ENCODE measurements around the gene HUNK. TPM values are rescaled to one million over a fixed set of nuclear protein-coding genes. Genes with fewer than 3 reads are reported as not detected.

The HUNK gene
- total RNA-seq, 6 experiments from 2014 or later = 0.12 to 0.64 (median 0.32) TPM

DNA sequence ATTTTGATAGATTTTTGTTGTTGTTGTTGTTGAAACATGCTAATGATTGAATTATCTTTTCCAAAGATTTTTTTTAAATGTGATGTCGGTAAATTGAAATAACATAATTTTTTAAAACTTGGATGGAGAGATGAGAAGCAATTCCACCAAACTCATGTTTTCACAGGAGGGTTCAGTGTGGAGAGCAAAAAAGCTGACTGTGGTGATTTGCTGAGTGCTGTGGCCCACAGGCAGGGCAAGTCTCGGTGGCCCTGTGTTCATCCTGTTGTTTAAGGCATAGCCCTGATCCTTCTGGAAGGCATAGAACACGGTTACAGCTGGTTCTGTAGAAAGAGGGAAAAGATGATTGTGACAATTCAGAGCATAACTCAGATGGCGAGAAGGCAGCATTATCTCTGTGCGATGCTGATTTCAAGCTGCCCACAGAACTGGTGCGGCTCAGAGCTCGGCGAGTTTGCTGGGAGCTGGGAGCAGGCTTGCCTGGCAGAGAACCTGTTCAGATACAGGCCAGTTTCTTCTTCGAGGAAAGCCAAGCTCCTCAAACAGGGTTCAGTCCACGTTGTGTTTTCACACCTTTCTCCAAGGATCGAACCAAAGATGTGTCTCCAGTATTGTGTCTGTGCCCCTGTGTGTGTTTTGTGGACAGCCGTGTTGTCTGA lies 127.1 kb downstream of the HUNK start:
- intact Hi-C loops (cut with DNase I) = no loop called here
- DNase-seq (no peak), ATAC-seq (no peak)
- H3K36me3 ChIP-seq = no peaks in the 10 kb centered on the region
- WGBS (ENCODE audit: insufficient coverage, low coverage, low lambda C conversion rate, missing lambda C conversion rate) = 72% methylated on average over 3 of the region's 12 CpGs
- TF ChIP-seq, protein P1, sequence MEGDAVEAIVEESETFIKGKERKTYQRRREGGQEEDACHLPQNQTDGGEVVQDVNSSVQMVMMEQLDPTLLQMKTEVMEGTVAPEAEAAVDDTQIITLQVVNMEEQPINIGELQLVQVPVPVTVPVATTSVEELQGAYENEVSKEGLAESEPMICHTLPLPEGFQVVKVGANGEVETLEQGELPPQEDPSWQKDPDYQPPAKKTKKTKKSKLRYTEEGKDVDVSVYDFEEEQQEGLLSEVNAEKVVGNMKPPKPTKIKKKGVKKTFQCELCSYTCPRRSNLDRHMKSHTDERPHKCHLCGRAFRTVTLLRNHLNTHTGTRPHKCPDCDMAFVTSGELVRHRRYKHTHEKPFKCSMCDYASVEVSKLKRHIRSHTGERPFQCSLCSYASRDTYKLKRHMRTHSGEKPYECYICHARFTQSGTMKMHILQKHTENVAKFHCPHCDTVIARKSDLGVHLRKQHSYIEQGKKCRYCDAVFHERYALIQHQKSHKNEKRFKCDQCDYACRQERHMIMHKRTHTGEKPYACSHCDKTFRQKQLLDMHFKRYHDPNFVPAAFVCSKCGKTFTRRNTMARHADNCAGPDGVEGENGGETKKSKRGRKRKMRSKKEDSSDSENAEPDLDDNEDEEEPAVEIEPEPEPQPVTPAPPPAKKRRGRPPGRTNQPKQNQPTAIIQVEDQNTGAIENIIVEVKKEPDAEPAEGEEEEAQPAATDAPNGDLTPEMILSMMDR (IDR thresholded peaks at IDR 0.05) = no peak
- TF ChIP-seq POLR2A (IDR thresholded peaks at IDR 0.05) = no peak
- no peak overlapping the region for H3K4me3 ChIP-seq
- H3K4me1 ChIP-seq = no peaks in the 10 kb centered on the region
- no peaks in the 10 kb centered on the region for H3K27me3 ChIP-seq
- no peak overlapping the region for H3K27ac ChIP-seq
- H3K9me3 ChIP-seq = no peaks in the 10 kb centered on the region

DNA sequence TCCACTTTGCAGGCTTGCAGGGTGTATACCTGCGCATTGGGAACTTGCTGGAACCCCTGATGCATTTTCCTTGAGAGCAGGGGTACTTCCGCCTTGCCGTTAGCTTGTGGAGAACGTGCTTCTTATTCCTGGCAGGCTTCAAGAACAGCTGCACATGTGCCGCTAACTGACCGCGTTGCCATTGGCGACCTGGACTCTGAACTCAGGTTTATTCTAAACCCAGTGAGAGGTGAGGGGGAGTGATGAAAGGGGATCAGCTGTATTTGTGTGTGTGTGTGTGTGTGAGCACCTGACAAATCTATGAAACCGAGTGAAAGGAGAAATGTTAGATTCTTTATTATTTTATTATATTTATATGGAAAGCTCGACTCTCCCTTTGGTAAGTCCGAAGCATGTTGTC lies 128.6 kb downstream of the HUNK start:
- TF ChIP-seq POLR2A (IDR thresholded peaks at IDR 0.05) = no peak
- TF ChIP-seq, protein P1 (IDR thresholded peaks at IDR 0.05) = no peak
- Histone ChIP-seq H3K27me3 (no peaks in the 10 kb centered on the region), H3K4me3 (no peak overlapping the region), H3K9me3 (no peaks in the 10 kb centered on the region), H3K36me3 (no peaks in the 10 kb centered on the region), H3K4me1 (no peaks in the 10 kb centered on the region), H3K27ac (no peak overlapping the region)
- peak in 3 of 4 donors; percentile 56 to 73 (median 60) for ATAC-seq
- 43% methylated on average over 11 of the region's 11 CpGs for WGBS (ENCODE audit: insufficient coverage, low coverage, low lambda C conversion rate, missing lambda C conversion rate)
- intact Hi-C loops (cut with DNase I) = no loop called here
- no peak for DNase-seq

DNA sequence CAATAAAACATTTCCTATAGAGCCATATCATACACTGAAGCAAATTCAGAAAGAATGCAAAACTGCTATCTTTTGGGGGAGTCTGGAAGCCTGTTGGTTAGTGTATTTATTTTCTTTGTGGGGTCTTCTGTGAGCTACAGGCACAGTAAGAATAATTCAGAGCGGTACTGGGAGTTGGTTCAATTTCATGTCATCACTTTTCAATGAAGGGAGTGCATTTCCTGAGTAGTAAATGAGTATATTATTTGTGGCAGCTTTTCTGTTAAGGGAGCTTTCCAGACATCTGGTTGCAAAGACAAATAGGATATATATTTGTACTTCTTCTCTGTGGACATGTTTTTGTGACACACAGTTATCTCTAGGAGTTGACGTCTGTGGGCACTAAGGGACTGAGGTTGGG lies 130.6 kb downstream of the HUNK start:
- Histone ChIP-seq H3K4me1 (no peaks in the 10 kb centered on the region), H3K27me3 (no peaks in the 10 kb centered on the region), H3K36me3 (no peaks in the 10 kb centered on the region), H3K27ac (no peak overlapping the region), H3K9me3 (no peaks in the 10 kb centered on the region), H3K4me3 (no peak overlapping the region)
- intact Hi-C loops (cut with DNase I) = no loop called here
- no peak for DNase-seq
- ATAC-seq = no peak
- WGBS (ENCODE audit: insufficient coverage, low coverage, low lambda C conversion rate, missing lambda C conversion rate) = 53% methylated on average over 2 of the region's 2 CpGs
- no peak for TF ChIP-seq POLR2A (IDR thresholded peaks at IDR 0.05)
- TF ChIP-seq, protein P1 (IDR thresholded peaks at IDR 0.05) = no peak

DNA sequence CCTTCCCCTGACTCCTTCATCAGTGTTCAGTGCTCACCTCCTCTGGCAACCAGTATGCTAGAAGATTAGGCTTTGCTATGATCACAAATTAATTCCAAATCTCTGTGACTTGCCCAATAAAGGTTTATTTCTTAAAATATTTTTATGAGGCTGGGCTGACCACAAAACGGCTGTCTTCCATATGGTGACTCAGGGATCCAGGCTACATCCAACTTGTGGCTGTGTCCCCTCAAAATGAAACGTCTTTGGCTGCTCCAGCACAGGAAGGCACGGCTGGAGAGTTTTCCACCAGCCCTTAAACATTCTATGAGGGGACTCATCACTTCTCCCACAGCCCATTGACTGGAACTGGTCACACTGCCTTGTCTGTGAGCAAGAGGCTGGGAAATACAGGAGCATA lies 131.5 kb downstream of the HUNK start:
- ATAC-seq = no peak
- Histone ChIP-seq H3K27ac (no peak overlapping the region), H3K27me3 (no peaks in the 10 kb centered on the region), H3K4me1 (no peaks in the 10 kb centered on the region), H3K36me3 (no peaks in the 10 kb centered on the region), H3K4me3 (no peak overlapping the region), H3K9me3 (no peaks in the 10 kb centered on the region)
- 20% methylated on average over 1 of the region's 3 CpGs for WGBS (ENCODE audit: insufficient coverage, low coverage, low lambda C conversion rate, missing lambda C conversion rate)
- intact Hi-C loops (cut with DNase I) = no loop called here
- no peak for TF ChIP-seq POLR2A (IDR thresholded peaks at IDR 0.05)
- TF ChIP-seq, protein P1 (IDR thresholded peaks at IDR 0.05) = no peak
- DNase-seq = no peak

All from right lobe of liver (tissue), 6 donors.